Measurements from ENCODE around the gene PRR36.
"Not testable (repeated sequence)": the region's sequence is repeated elsewhere in the genome, so short reads cannot be mapped to it uniquely, and the experiment has no call there.

Gene PRR36

GRCh38 chr19:7861619-7862412 is 12.4 kb downstream of the PRR36 start:
- H3K4me3 ChIP-seq (ENCODE audit: low read depth, low read length), result peak overlapping the region; percentile 47

GRCh38 chr19:7860714-7861618 is 13.2 kb downstream of the PRR36 start:
- no peak overlapping the region for H3K4me3 ChIP-seq (ENCODE audit: low read depth, low read length)

- H3K4me3 ChIP-seq (ENCODE audit: low read depth, low read length), result no peak overlapping the region
These were observed 14.1 kb downstream of the PRR36 start for GRCh38 chr19:7859831-7860713.

- H3K4me3 ChIP-seq (ENCODE audit: low read depth, low read length), result not testable (repeated sequence)
These were observed 15.1 kb downstream of the PRR36 start for GRCh38 chr19:7859087-7859486.

- no peak overlapping the region for H3K4me3 ChIP-seq (ENCODE audit: low read depth, low read length)
These were observed 15.9 kb downstream of the PRR36 start for GRCh38 chr19:7858109-7858770.

- no peak overlapping the region for H3K4me3 ChIP-seq (ENCODE audit: low read depth, low read length)
These were observed 16.5 kb downstream of the PRR36 start for GRCh38 chr19:7857727-7858108.

- H3K4me3 ChIP-seq (ENCODE audit: low read depth, low read length), result no peak overlapping the region
These were observed 17.2 kb downstream of the PRR36 start for GRCh38 chr19:7856679-7857663.

- no peak overlapping the region for H3K4me3 ChIP-seq (ENCODE audit: low read depth, low read length)
These were observed 18.0 kb downstream of the PRR36 start for GRCh38 chr19:7856109-7856591.

GRCh38 chr19:7855426-7856108 is 18.6 kb downstream of the PRR36 start:
- no peak overlapping the region for H3K4me3 ChIP-seq (ENCODE audit: low read depth, low read length)

- H3K4me3 ChIP-seq (ENCODE audit: low read depth, low read length), result no peak overlapping the region
These were observed 20.4 kb downstream of the PRR36 start for GRCh38 chr19:7853770-7854128.

- no peak overlapping the region for H3K4me3 ChIP-seq (ENCODE audit: low read depth, low read length)
These were observed 21.1 kb downstream of the PRR36 start for GRCh38 chr19:7852851-7853769.

- no peak overlapping the region for H3K4me3 ChIP-seq (ENCODE audit: low read depth, low read length)
These were observed 22.3 kb downstream of the PRR36 start for GRCh38 chr19:7851623-7852500.

GRCh38 chr19:7850945-7851622 is 23.1 kb downstream of the PRR36 start:
- H3K4me3 ChIP-seq (ENCODE audit: low read depth, low read length), result no peak overlapping the region

GRCh38 chr19:7850000-7850813 is 24.0 kb downstream of the PRR36 start:
- H3K4me3 ChIP-seq (ENCODE audit: low read depth, low read length), result no peak overlapping the region

- no peak overlapping the region for H3K4me3 ChIP-seq (ENCODE audit: low read depth, low read length)
These were observed 24.6 kb downstream of the PRR36 start for GRCh38 chr19:7849631-7849999.
